ENCODE measurements around the gene LSG1. TPM values are rescaled to one million over a fixed set of nuclear protein-coding genes. Genes with fewer than 3 reads are reported as not detected.

LSG1 gene
- total and polyA plus RNA-seq, 2 donors = 21.7 to 29.5 TPM

DNA sequence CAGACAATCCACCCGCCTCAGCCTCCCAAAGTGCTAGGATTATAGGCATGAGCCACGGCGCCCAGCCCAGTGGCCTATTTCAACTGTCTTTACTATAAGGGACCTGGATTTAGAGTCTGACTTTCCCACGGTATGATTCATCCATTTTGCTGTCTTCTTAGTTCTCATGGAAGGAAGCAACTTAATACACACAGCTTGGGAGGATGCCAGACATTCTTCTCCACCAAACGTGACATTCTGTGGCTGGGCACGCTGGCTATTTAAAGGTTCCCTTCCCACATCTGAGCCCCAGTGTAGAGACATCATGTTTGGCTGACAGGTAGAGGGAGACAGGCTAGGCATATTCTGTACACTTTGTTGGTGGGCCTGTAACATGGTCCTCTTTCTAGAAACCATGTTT lies 39.9 kb upstream of the LSG1 start:
- no peaks in the 10 kb centered on the region for H3K36me3 ChIP-seq (ENCODE audit: control insufficient read depth in 2 of 2, insufficient read depth in 2 of 2, low read length in 1 of 2)
- no peaks in the 10 kb centered on the region for H3K27me3 ChIP-seq (ENCODE audit: control insufficient read depth in 2 of 2, insufficient read depth in 1 of 2, low read length in 1 of 2)
- WGBS = 49% methylated on average over 6 of the region's 6 CpGs
- no peaks in the 10 kb centered on the region for H3K4me1 ChIP-seq (ENCODE audit: control insufficient read depth in 2 of 2, insufficient read depth in 2 of 2, low read length in 2 of 2)
- peaks cover 0 to 5% of the 10 kb centered on the region in 2 donors for H3K9me3 ChIP-seq (ENCODE audit: control insufficient read depth in 2 of 2, insufficient read depth in 1 of 2, low read length in 1 of 2)
- H3K27ac ChIP-seq (ENCODE audit: low read depth in 1 of 2, low read length in 1 of 2) = no peak overlapping the region
- DNase-seq (ENCODE audit: low read depth in 6 of 9, low spot score in 9 of 9) = no peak
- H3K4me3 ChIP-seq (ENCODE audit: low read length in 2 of 2) = no peak overlapping the region

GRCh38 chr3:194711286-194711685 lies 39.3 kb upstream of the LSG1 start:
- H3K27ac ChIP-seq (ENCODE audit: low read depth in 1 of 2, low read length in 1 of 2) = no peak overlapping the region

DNA sequence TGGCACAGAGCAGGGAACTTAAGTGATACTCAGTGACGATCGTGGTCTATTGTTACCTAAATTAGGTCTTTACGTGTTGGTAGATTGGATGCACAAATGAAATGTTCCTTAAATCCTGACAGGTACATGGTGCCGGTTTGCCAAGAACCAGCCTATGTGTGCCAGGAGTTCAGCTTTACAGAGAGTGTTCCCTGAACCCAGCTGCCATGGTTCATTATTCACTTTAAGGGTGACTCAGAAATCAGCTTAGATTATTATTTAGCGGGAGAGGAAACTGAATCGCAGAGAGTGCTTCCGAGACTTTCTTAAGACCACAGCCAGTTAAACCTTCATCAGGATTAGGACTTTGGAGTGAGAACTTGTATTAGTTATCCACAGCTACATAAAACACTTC lies 35.2 kb upstream of the LSG1 start:
- H3K9me3 ChIP-seq (ENCODE audit: control insufficient read depth in 2 of 2, insufficient read depth in 1 of 2, low read length in 1 of 2) = peaks cover 0 to 5% of the 10 kb centered on the region in 2 donors
- no peaks in the 10 kb centered on the region for H3K4me1 ChIP-seq (ENCODE audit: control insufficient read depth in 2 of 2, insufficient read depth in 2 of 2, low read length in 2 of 2)
- WGBS = 98% methylated on average over 7 of the region's 7 CpGs
- no peak for DNase-seq (ENCODE audit: low read depth in 6 of 9, low spot score in 9 of 9)
- no peak overlapping the region for H3K4me3 ChIP-seq (ENCODE audit: low read length in 2 of 2)
- no peaks in the 10 kb centered on the region for H3K27me3 ChIP-seq (ENCODE audit: control insufficient read depth in 2 of 2, insufficient read depth in 1 of 2, low read length in 1 of 2)
- H3K27ac ChIP-seq (ENCODE audit: low read depth in 1 of 2, low read length in 1 of 2) = no peak overlapping the region
- no peaks in the 10 kb centered on the region for H3K36me3 ChIP-seq (ENCODE audit: control insufficient read depth in 2 of 2, insufficient read depth in 2 of 2, low read length in 1 of 2)

More at GRCh38 chr3:194711286-194711685, 39.3 kb upstream of the LSG1 start:
- H3K36me3 ChIP-seq (ENCODE audit: control insufficient read depth in 2 of 2, insufficient read depth in 2 of 2, low read length in 1 of 2) = no peaks in the 10 kb centered on the region
- H3K27me3 ChIP-seq (ENCODE audit: control insufficient read depth in 2 of 2, insufficient read depth in 1 of 2, low read length in 1 of 2) = no peaks in the 10 kb centered on the region
- H3K4me1 ChIP-seq (ENCODE audit: control insufficient read depth in 2 of 2, insufficient read depth in 2 of 2, low read length in 2 of 2) = no peaks in the 10 kb centered on the region
- no peak for DNase-seq (ENCODE audit: low read depth in 6 of 9, low spot score in 9 of 9)
- peaks cover 0 to 5% of the 10 kb centered on the region in 2 donors for H3K9me3 ChIP-seq (ENCODE audit: control insufficient read depth in 2 of 2, insufficient read depth in 1 of 2, low read length in 1 of 2)
- H3K4me3 ChIP-seq (ENCODE audit: low read length in 2 of 2) = no peak overlapping the region
- WGBS = 98% methylated on average over 3 of the region's 3 CpGs

- no peak for DNase-seq (ENCODE audit: low read depth in 6 of 9, low spot score in 9 of 9)
- peaks cover 0 to 5% of the 10 kb centered on the region in 2 donors for H3K9me3 ChIP-seq (ENCODE audit: control insufficient read depth in 2 of 2, insufficient read depth in 1 of 2, low read length in 1 of 2)
- no peak overlapping the region for H3K4me3 ChIP-seq (ENCODE audit: low read length in 2 of 2)
- H3K36me3 ChIP-seq (ENCODE audit: control insufficient read depth in 2 of 2, insufficient read depth in 2 of 2, low read length in 1 of 2) = no peaks in the 10 kb centered on the region
- H3K4me1 ChIP-seq (ENCODE audit: control insufficient read depth in 2 of 2, insufficient read depth in 2 of 2, low read length in 2 of 2) = no peaks in the 10 kb centered on the region
- WGBS = 84% methylated on average over 11 of the region's 11 CpGs
- H3K27ac ChIP-seq (ENCODE audit: low read depth in 1 of 2, low read length in 1 of 2) = no peak overlapping the region
- no peaks in the 10 kb centered on the region for H3K27me3 ChIP-seq (ENCODE audit: control insufficient read depth in 2 of 2, insufficient read depth in 1 of 2, low read length in 1 of 2)
Observed at GRCh38 chr3:194705761-194706160, 33.8 kb upstream of the LSG1 start.

GRCh38 chr3:194705227-194705626 lies 33.2 kb upstream of the LSG1 start:
- no peak overlapping the region for H3K4me3 ChIP-seq (ENCODE audit: low read length in 2 of 2)
- no peak for DNase-seq (ENCODE audit: low read depth in 6 of 9, low spot score in 9 of 9)
- H3K36me3 ChIP-seq (ENCODE audit: control insufficient read depth in 2 of 2, insufficient read depth in 2 of 2, low read length in 1 of 2) = no peaks in the 10 kb centered on the region
- 95% methylated on average over 8 of the region's 8 CpGs for WGBS
- no peaks in the 10 kb centered on the region for H3K27me3 ChIP-seq (ENCODE audit: control insufficient read depth in 2 of 2, insufficient read depth in 1 of 2, low read length in 1 of 2)
- peaks cover 0 to 5% of the 10 kb centered on the region in 2 donors for H3K9me3 ChIP-seq (ENCODE audit: control insufficient read depth in 2 of 2, insufficient read depth in 1 of 2, low read length in 1 of 2)
- no peaks in the 10 kb centered on the region for H3K4me1 ChIP-seq (ENCODE audit: control insufficient read depth in 2 of 2, insufficient read depth in 2 of 2, low read length in 2 of 2)
- H3K27ac ChIP-seq (ENCODE audit: low read depth in 1 of 2, low read length in 1 of 2) = no peak overlapping the region

- no peaks in the 10 kb centered on the region for H3K27me3 ChIP-seq (ENCODE audit: control insufficient read depth in 2 of 2, insufficient read depth in 1 of 2, low read length in 1 of 2)
- H3K27ac ChIP-seq (ENCODE audit: low read depth in 1 of 2, low read length in 1 of 2) = no peak overlapping the region
- peaks cover 0 to 7% of the 10 kb centered on the region in 2 donors for H3K9me3 ChIP-seq (ENCODE audit: control insufficient read depth in 2 of 2, insufficient read depth in 1 of 2, low read length in 1 of 2)
- 96% methylated on average over 9 of the region's 9 CpGs for WGBS
- DNase-seq (ENCODE audit: low read depth in 6 of 9, low spot score in 9 of 9) = no peak
- H3K4me1 ChIP-seq (ENCODE audit: control insufficient read depth in 2 of 2, insufficient read depth in 2 of 2, low read length in 2 of 2) = no peaks in the 10 kb centered on the region
- H3K4me3 ChIP-seq (ENCODE audit: low read length in 2 of 2) = no peak overlapping the region
- no peaks in the 10 kb centered on the region for H3K36me3 ChIP-seq (ENCODE audit: control insufficient read depth in 2 of 2, insufficient read depth in 2 of 2, low read length in 1 of 2)
Observed at GRCh38 chr3:194702545-194702944, 30.6 kb upstream of the LSG1 start.

DNA sequence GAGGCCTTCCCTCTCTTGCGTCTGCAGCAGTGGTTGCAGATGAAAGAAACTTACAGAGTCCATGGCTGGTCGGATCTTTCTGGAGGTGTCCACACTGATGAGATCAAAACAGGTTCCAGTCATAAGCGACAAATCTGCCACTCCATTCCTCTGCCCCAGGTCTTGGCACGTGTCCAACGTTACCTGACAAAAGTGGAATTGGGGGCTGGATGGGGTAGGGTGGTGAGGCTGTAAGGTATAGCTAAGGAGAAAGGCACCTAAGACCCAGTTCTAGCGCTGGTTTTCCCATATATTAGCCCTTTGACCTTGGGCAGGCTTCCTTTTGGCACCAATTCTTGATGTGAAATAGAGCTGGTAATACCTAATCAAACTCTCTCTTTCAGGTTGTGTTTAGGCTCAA lies 24.7 kb upstream of the LSG1 start:
- no peak overlapping the region for H3K27ac ChIP-seq (ENCODE audit: low read depth in 1 of 2, low read length in 1 of 2)
- H3K9me3 ChIP-seq (ENCODE audit: control insufficient read depth in 2 of 2, insufficient read depth in 1 of 2, low read length in 1 of 2) = peaks cover 0 to 7% of the 10 kb centered on the region in 2 donors
- H3K36me3 ChIP-seq (ENCODE audit: control insufficient read depth in 2 of 2, insufficient read depth in 2 of 2, low read length in 1 of 2) = no peaks in the 10 kb centered on the region
- no peak for DNase-seq (ENCODE audit: low read depth in 6 of 9, low spot score in 9 of 9)
- peaks cover 0 to 8% of the 10 kb centered on the region in 2 donors for H3K4me1 ChIP-seq (ENCODE audit: control insufficient read depth in 2 of 2, insufficient read depth in 2 of 2, low read length in 2 of 2)
- H3K4me3 ChIP-seq (ENCODE audit: low read length in 2 of 2) = no peak overlapping the region
- peaks cover 0 to under 1% of the 10 kb centered on the region in 2 donors for H3K27me3 ChIP-seq (ENCODE audit: control insufficient read depth in 2 of 2, insufficient read depth in 1 of 2, low read length in 1 of 2)
- WGBS = 84% methylated on average over 6 of the region's 6 CpGs

DNA sequence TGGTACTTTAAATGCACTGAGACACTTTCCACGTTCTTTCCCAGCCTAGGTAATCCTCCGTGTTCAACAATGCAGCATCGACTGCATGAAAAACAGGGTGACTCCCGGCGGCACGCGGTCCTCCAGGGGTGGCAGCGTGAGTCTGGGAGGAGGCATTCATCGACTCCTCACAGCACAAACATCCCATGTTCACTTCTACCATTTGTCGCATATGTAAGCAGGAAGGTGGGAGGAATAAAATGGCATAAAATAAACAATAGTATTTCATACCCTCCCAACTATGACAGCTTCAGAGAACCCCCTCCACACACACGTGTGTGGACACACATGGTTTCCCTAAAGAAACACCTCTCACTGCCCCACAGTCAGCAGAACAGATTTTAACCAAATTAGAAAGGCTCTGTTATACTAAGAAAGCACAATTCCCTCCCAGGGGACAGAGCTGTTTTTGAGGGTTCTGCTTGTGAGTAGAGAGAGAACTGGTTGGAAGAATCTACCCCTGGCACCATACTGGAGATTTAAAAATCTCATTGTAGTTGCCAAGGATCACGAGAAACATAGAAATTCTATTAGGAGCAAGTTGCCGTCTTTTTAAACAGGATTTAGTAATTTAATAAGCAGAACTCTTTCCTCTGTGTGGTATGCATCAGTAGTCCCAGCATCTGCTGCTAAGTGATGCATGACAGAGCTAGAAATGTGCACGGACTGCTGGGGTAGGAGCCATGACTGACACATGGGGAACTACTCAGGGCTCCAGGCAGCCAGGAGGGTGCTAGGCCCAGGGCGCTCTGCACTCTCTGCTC lies 19.7 kb upstream of the LSG1 start:
- H3K4me1 ChIP-seq (ENCODE audit: control insufficient read depth in 2 of 2, insufficient read depth in 2 of 2, low read length in 2 of 2) = peaks cover 8 to 40% of the 10 kb centered on the region in 2 donors
- no peaks in the 10 kb centered on the region for H3K36me3 ChIP-seq (ENCODE audit: control insufficient read depth in 2 of 2, insufficient read depth in 2 of 2, low read length in 1 of 2)
- H3K9me3 ChIP-seq (ENCODE audit: control insufficient read depth in 2 of 2, insufficient read depth in 1 of 2, low read length in 1 of 2) = peaks cover 0 to 8% of the 10 kb centered on the region in 2 donors
- WGBS = 92% methylated on average over 15 of the region's 15 CpGs
- no peak overlapping the region for H3K27ac ChIP-seq (ENCODE audit: low read depth in 1 of 2, low read length in 1 of 2)
- no peak overlapping the region for H3K4me3 ChIP-seq (ENCODE audit: low read length in 2 of 2)
- DNase-seq (ENCODE audit: low read depth in 6 of 9, low spot score in 9 of 9) = no peak
- peaks cover 18 to 32% of the 10 kb centered on the region in 2 donors for H3K27me3 ChIP-seq (ENCODE audit: control insufficient read depth in 2 of 2, insufficient read depth in 1 of 2, low read length in 1 of 2)

DNA sequence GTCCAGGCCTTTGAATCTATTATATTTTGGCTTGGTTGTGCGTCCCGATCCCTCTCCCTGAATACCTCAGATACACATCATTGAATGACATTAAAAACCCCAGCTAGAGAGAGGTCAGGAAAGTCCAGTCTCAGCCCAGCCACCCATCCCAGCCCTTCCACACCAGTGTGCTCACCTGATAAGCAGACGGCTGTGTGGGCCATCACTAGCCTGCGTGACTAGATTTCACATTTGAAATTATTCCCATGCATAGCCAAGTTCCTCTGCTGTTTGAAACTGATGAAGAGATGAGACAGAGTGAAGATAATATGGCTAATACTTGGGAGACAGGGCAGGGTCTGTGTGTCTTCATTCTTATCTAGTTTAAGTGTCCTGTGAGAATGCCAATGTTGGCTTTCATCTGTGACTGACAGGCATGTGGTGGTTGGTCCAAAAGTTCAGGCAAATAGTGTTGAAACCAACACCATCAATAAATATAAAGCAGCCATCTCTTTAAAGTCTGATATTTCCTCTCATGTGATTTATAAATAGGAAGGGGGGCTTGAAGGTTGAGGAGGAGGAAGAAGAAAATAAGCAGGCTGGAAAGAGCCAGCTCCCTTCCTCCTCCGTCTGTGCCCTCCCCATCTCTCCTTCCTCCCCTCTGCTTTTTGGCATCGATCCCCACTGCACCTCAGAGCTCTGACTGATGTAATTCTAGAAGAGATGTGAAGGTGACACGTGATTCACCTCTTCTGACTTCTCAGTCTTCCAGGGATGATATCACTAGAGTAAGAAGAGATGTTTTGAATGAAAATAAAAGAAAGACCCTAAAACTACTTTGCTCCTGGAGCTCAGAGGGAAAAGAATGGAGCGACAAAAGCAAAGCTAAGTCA lies 18.7 kb upstream of the LSG1 start:
- peaks cover 10 to 41% of the 10 kb centered on the region in 2 donors for H3K4me1 ChIP-seq (ENCODE audit: control insufficient read depth in 2 of 2, insufficient read depth in 2 of 2, low read length in 2 of 2)
- peaks cover 0 to 8% of the 10 kb centered on the region in 2 donors for H3K9me3 ChIP-seq (ENCODE audit: control insufficient read depth in 2 of 2, insufficient read depth in 1 of 2, low read length in 1 of 2)
- peaks cover 28 to 41% of the 10 kb centered on the region in 2 donors for H3K27me3 ChIP-seq (ENCODE audit: control insufficient read depth in 2 of 2, insufficient read depth in 1 of 2, low read length in 1 of 2)
- peak in 1 of 9 donors; percentile 22 for DNase-seq (ENCODE audit: low read depth in 6 of 9, low spot score in 9 of 9)
- H3K36me3 ChIP-seq (ENCODE audit: control insufficient read depth in 2 of 2, insufficient read depth in 2 of 2, low read length in 1 of 2) = no peaks in the 10 kb centered on the region
- H3K4me3 ChIP-seq (ENCODE audit: low read length in 2 of 2) = no peak overlapping the region
- WGBS = 88% methylated on average over 8 of the region's 8 CpGs
- H3K27ac ChIP-seq (ENCODE audit: low read depth in 1 of 2, low read length in 1 of 2) = no peak overlapping the region
